GM18858 (cell line): ENCODE data around the gene SCGB2B2.
"Not testable (repeated sequence)": the region's sequence is repeated elsewhere in the genome, so short reads cannot be mapped to it uniquely, and the experiment has no call there.

ENCODE experiments used
- ATAC-seq: cut with Tn5 transposase; IDR thresholded peaks from one replicate; pipeline ENCODE4 v1.9.1; 2021; ENCODE audit not compliant: unreplicated experiment

The SCGB2B2 gene

DNA sequence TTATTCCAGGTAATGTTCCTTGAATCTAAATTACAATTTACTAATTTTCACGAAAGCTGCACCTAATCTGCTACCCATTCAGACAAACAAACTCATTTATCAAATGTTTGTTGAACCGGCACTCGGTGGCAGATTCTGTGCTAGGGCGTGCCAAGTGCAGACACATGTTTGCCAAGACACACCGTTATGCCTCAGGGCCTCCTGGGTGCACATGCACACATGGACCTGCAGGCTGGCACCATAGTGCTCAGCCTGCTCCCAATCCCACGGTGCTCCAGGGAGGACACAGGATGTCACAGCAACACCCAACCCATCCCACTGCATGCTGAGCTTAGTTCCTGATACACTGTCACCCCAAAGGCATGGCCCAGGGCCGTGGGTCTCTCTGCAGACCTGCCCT, 7.7 kb downstream of the SCGB2B2 start:
- ATAC-seq, result no peak

- ATAC-seq, result not testable (repeated sequence)
Measured at GRCh38 chr19:34668690-34669089, 8.3 kb downstream of the SCGB2B2 start.

- ATAC-seq, result not testable (repeated sequence)
Measured at GRCh38 chr19:34668077-34668689, 8.8 kb downstream of the SCGB2B2 start.

GRCh38 chr19:34667349-34668076, 9.4 kb downstream of the SCGB2B2 start:
- no peak for ATAC-seq

DNA sequence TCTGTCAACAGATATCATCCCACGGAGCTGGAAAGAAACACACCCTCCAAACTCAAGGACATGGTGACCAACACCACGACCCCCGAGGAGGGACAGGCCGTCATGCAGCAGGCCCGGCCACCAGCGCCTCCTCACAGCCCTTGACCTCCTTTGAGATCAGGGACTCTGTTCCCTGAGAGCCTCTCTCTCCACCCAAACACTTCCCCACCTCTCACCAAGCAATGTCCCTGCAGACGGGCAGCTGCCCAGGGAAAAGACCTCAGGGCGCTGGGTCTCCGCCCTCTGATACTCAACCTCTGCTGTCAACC, 10.0 kb downstream of the SCGB2B2 start:
- ATAC-seq, result no peak

DNA sequence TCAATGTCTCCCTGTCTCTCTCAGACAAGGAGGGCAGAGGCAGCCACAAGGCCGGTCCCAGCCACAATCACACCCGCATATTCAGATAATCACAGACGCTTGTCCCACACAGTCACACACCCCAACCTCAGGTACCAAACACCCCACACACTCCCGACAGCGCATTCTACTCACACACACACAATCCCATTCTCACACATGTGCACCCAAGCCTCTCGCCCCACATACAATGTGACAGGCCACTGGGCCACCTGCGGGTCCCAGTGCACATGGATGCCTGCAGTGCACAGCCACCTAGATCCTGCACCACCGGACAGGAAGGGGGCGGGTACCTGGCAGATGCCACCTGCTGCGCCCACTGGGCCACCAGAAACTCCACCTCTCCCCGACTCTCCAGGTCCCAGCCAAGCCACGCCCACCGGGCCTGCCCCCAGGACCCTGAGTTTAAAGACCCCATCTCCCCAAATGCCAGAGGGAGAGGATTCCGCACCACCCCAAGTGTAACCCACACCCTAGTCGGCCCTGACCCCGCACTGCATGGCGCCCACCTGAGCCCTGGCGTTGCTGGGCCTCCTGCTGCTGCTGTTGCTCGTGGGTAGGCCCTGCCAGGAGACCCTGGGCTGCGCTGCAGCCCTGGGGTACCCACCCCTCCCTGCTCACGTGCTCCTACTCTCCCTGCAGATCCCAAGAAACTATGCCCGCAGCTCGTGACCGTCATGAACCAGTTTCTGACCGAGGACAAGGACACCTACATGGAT, 10.6 kb downstream of the SCGB2B2 start:
- no peak for ATAC-seq

DNA sequence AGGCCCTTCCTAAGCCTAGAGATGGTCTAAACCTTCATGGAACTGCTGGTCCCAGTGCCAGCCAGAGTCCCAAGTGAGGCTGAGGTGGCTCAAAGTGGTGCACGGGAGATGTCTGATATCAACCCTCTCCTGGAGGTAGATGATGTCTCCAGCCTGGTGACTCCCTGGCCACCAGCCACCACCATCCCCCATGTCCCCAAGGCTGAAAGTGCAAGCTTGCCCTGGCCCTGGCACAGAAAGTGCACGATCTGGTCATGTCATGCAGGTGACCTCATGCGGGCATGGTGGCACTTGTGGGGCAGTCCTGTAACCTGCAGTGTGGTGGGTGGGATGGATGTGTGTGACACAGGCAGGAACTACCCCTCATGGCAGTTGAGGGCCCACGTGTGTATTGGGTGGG, 11.7 kb downstream of the SCGB2B2 start:
- ATAC-seq, result not testable (repeated sequence)

DNA sequence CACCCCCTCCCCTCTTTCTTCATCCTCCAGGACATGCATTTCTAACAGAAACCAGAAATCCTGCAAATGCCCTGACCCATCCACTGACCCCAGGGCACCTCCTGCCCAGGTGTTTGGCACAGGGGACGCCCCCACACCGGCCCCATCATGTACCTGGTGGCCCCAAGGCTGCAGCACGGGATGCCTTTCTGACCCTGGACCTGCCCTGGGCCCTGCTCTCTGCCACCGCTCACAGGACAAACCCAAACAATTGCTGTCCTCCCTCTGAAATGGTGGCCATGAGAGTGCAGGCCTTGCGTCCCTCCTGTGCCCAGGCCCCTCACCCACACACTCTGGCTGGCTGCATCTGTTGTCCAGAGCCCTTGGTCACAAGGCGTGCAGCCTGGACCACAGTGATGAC, 12.1 kb downstream of the SCGB2B2 start:
- no peak for ATAC-seq

GRCh38 chr19:34664168-34664567, 12.8 kb downstream of the SCGB2B2 start:
- ATAC-seq, result no peak

GRCh38 chr19:34662919-34663318, 14.0 kb downstream of the SCGB2B2 start:
- ATAC-seq, result no peak

GRCh38 chr19:34661357-34661756, 15.6 kb downstream of the SCGB2B2 start:
- ATAC-seq, result no peak

- ATAC-seq, result no peak
Measured at GRCh38 chr19:34655651-34656050, 21.3 kb downstream of the SCGB2B2 start.

DNA sequence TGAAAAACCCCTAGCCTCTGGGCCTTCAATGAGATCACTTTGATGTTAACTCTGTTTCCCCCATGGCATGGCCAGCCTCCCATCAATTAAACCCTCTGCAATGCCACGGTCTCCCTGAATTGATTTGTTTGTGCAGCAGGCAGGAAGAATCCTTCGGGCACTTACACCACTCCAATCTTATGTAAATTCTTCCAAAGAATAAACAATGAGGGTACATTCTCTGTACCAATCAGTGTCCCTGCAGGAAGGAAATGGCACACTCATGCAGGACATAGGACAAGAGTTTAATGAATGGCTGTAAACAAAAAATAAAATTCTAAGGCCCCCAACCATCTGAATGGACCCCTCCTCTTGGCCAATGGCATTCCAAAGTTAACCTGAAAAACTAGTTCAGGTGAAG, 22.2 kb downstream of the SCGB2B2 start:
- no peak for ATAC-seq

DNA sequence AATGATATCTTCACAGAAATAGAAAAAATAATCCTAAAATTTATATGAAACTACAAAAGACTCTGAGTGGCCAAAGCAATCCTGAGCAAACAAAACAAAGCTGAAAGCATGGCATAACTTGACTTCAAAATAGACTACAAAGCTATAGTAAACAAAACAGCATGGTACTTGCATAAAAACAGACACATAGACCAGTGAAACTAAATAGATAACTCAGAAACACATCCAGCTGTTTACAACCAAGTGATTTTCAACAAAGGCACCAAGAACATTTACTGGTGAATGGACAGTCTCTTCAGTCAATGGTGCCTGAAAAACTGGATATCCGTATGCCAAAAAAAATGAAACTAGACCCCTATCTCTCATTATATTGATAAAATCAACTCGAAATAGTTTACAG, 25.2 kb downstream of the SCGB2B2 start:
- no peak for ATAC-seq

- ATAC-seq, result no peak
Measured at GRCh38 chr19:34649886-34650543, 26.9 kb downstream of the SCGB2B2 start.

DNA sequence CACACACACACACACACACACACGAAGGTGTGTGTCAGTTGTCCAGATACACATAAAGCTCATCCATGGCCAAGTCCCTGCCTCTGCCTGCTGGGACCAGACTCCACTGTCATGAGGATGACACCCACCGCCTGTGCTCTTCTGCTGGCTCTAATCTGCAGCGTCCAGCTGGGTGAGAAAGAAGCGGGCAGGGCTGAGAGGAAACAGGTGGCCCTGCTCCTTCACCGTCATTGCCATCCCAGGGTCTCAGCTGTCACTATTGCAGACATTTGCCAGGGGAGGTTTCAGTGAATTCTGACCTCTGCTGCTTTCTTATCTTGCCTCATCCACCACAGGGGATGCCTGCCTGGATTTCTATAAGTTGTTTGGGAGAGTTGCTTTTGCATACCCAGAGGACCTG, 31.4 kb downstream of the SCGB2B2 start:
- ATAC-seq, result no peak

GRCh38 chr19:34644991-34645461, 31.9 kb downstream of the SCGB2B2 start:
- no peak for ATAC-seq

DNA sequence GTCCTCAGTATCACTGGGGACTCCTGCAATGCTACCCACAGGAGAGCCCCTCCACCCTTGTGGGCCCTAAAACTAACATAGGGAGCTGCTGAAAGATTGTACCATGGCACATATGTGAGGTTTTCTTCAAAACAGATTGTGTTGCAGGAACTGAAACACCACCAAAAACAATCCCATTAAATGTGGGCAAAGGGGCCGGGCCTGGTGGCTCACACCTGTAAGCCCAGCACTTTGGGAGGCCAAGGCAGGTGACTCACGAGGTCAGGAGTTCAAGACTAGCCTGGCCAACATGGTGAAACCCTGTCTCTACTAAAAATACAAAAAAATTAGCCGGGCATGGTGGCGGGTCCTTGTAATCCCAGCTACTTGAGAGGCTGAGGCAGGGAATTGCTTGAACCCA, 34.7 kb downstream of the SCGB2B2 start:
- ATAC-seq, result no peak

GRCh38 chr19:34639491-34640085, 37.4 kb downstream of the SCGB2B2 start:
- no peak for ATAC-seq

DNA sequence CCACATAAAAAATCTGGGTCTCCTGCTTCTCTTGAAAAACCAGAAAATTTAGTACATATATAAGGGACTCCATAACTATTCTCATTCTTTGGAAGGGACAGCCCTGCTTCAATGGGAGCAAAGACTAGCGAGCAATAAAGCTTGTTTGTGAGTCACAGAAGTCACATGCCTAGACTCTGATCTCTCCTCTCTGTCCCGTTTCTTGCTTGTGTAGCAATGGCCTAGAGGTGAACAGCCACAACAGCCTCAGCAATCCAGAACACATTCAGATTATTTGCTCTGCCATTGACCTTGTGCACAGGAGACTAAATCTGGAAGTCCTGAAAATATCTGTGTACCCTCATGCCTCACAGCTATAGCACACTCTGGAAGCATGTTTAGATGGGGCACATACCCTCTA, 43.2 kb downstream of the SCGB2B2 start:
- no peak for ATAC-seq
